Liver (tissue), 3 donors: ENCODE results near the gene SPHK1.

Experiments used
- EGR1 ChIP-seq, 2 donors: IDR thresholded peaks; 2 replicates each; pipeline ENCODE4 v1.6.1; 2016 to 2018; ENCODE audit warnings: antibody characterized with exemption in 2 of 2, low read depth in 2 of 2
- FOXA1 ChIP-seq: IDR thresholded peaks from 2 replicates; pipeline ENCODE4 v1.6.1; 2016; ENCODE audit warnings: antibody characterized with exemption
- FOXA2 ChIP-seq: IDR thresholded peaks from 2 replicates; pipeline ENCODE4 v1.6.1; 2016; ENCODE audit warnings: antibody characterized with exemption
- HNF4A ChIP-seq, 2 donors: conservative IDR thresholded peaks; 2 replicates each; pipeline ENCODE4 v1.6.1; 2016; ENCODE audit warnings: antibody characterized with exemption in 2 of 2, mild to moderate bottlenecking in 2 of 2
- HNF4G ChIP-seq: IDR thresholded peaks from 2 replicates; pipeline ENCODE4 v1.6.1; 2016; ENCODE audit warnings: antibody characterized with exemption
- RAD21 ChIP-seq, 2 donors: IDR thresholded peaks; 2 replicates each; pipeline ENCODE4 v1.6.1; 2016; ENCODE audit warnings: antibody characterized with exemption in 2 of 2, mild to moderate bottlenecking in 2 of 2
- RXRA ChIP-seq, 2 donors: IDR thresholded peaks; 2 replicates each; pipeline ENCODE4 v1.6.1; 2017 to 2018; ENCODE audit warnings: antibody characterized with exemption in 2 of 2, mild to moderate bottlenecking in 1 of 2
- SP1 ChIP-seq: IDR thresholded peaks from 2 replicates; pipeline ENCODE4 v1.6.1; 2018; ENCODE audit warnings: antibody characterized with exemption, mild to moderate bottlenecking
- TAF1 ChIP-seq: conservative IDR thresholded peaks from 2 replicates; pipeline ENCODE4 v1.6.1; 2016; ENCODE audit warnings: antibody characterized with exemption, mild to moderate bottlenecking
- YY1 ChIP-seq: IDR thresholded peaks from 2 replicates; pipeline ENCODE4 v1.6.1; 2016; ENCODE audit warnings: antibody characterized with exemption, mild to moderate bottlenecking
- TF ChIP-seq, protein P1 (sequence below): IDR thresholded peaks from 2 replicates; pipeline ENCODE4 v1.6.1; 2016; ENCODE audit warnings: antibody characterized with exemption
- TF ChIP-seq, protein P2 (sequence below): fragments of 150-350 bp; IDR thresholded peaks from 2 replicates; pipeline ENCODE4 v1.5.1; 2017; ENCODE audit warnings: improper control_type of control experiment, low read depth, low read length; ENCODE audit not compliant: missing input control
- TF ChIP-seq, protein P3 (sequence below): IDR thresholded peaks from 2 replicates; pipeline ENCODE4 v1.6.1; 2016; ENCODE audit warnings: antibody characterized with exemption, mild to moderate bottlenecking
- donor health status: healthy.
- donor health status: healthy.

DNA sequence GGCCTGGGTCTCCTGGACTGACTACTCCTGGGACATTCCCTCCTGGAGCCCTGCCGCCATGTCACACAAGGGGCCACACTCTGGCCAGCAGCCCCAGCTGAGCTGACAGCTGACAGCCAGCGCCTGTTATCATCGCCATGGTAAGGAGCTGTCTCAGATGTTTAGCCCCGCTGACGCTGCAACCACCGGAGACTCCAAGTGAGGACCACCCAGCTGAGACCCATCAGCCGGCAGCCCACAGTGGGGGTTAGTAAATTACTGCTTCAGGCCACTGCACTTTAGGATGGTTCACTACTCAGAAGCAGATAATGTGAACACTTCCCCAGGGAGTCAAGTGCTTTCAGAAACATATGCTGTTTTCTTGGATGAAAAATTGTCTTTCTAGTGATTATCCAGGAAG is 14.6 kb upstream of the SPHK1 start:
- TF ChIP-seq, protein P1, sequence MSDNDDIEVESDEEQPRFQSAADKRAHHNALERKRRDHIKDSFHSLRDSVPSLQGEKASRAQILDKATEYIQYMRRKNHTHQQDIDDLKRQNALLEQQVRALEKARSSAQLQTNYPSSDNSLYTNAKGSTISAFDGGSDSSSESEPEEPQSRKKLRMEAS: no peak
- TF ChIP-seq, protein P2, sequence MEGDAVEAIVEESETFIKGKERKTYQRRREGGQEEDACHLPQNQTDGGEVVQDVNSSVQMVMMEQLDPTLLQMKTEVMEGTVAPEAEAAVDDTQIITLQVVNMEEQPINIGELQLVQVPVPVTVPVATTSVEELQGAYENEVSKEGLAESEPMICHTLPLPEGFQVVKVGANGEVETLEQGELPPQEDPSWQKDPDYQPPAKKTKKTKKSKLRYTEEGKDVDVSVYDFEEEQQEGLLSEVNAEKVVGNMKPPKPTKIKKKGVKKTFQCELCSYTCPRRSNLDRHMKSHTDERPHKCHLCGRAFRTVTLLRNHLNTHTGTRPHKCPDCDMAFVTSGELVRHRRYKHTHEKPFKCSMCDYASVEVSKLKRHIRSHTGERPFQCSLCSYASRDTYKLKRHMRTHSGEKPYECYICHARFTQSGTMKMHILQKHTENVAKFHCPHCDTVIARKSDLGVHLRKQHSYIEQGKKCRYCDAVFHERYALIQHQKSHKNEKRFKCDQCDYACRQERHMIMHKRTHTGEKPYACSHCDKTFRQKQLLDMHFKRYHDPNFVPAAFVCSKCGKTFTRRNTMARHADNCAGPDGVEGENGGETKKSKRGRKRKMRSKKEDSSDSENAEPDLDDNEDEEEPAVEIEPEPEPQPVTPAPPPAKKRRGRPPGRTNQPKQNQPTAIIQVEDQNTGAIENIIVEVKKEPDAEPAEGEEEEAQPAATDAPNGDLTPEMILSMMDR: no peak
- TF ChIP-seq RAD21 (IDR thresholded peaks at IDR 0.05): no peak
- TF ChIP-seq YY1: no peak
- TF ChIP-seq EGR1 (IDR thresholded peaks at IDR 0.05; ENCODE audit: low read depth in 2 of 2): no peak
- no peak for TF ChIP-seq TAF1
- no peak for TF ChIP-seq FOXA1
- no peak for TF ChIP-seq FOXA2
- TF ChIP-seq HNF4A (conservative IDR thresholded peaks at IDR 0.05): no peak
- TF ChIP-seq, protein P3, sequence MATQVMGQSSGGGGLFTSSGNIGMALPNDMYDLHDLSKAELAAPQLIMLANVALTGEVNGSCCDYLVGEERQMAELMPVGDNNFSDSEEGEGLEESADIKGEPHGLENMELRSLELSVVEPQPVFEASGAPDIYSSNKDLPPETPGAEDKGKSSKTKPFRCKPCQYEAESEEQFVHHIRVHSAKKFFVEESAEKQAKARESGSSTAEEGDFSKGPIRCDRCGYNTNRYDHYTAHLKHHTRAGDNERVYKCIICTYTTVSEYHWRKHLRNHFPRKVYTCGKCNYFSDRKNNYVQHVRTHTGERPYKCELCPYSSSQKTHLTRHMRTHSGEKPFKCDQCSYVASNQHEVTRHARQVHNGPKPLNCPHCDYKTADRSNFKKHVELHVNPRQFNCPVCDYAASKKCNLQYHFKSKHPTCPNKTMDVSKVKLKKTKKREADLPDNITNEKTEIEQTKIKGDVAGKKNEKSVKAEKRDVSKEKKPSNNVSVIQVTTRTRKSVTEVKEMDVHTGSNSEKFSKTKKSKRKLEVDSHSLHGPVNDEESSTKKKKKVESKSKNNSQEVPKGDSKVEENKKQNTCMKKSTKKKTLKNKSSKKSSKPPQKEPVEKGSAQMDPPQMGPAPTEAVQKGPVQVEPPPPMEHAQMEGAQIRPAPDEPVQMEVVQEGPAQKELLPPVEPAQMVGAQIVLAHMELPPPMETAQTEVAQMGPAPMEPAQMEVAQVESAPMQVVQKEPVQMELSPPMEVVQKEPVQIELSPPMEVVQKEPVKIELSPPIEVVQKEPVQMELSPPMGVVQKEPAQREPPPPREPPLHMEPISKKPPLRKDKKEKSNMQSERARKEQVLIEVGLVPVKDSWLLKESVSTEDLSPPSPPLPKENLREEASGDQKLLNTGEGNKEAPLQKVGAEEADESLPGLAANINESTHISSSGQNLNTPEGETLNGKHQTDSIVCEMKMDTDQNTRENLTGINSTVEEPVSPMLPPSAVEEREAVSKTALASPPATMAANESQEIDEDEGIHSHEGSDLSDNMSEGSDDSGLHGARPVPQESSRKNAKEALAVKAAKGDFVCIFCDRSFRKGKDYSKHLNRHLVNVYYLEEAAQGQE: no peak
- TF ChIP-seq SP1: no peak
- TF ChIP-seq HNF4G: no peak
- TF ChIP-seq RXRA (IDR thresholded peaks at IDR 0.05): no peak
